GM10266 (cell line): ENCODE results near the gene FMN1.

Experiments
- DNase-seq: peaks from one replicate; pipeline ENCODE4 v3.0.0; 2012; ENCODE audit errors: extremely low spot score
- CTCF ChIP-seq: IDR thresholded peaks from 2 replicates; pipeline ENCODE4 v1.5.1; 2012; ENCODE audit warnings: mild to moderate bottlenecking, low read depth; ENCODE audit not compliant: control insufficient read depth, insufficient read depth; ENCODE audit errors: missing control alignments

Gene FMN1

GRCh38 chr15:33163816-33164215 is 30.7 kb downstream of the FMN1 start:
- no peak for DNase-seq
- no peak for TF ChIP-seq CTCF

GRCh38 chr15:33161209-33161608 is 33.3 kb downstream of the FMN1 start:
- no peak for TF ChIP-seq CTCF
- no peak for DNase-seq

- no peak for TF ChIP-seq CTCF
- no peak for DNase-seq
These were observed 33.8 kb downstream of the FMN1 start for GRCh38 chr15:33160581-33161165.

- no peak for TF ChIP-seq CTCF
- DNase-seq, result no peak
These were observed 34.6 kb downstream of the FMN1 start for GRCh38 chr15:33159726-33160453.

GRCh38 chr15:33158366-33158765 is 36.1 kb downstream of the FMN1 start:
- no peak for TF ChIP-seq CTCF
- no peak for DNase-seq

- no peak for DNase-seq
- TF ChIP-seq CTCF, result no peak
These were observed 37.0 kb downstream of the FMN1 start for GRCh38 chr15:33157371-33158037.
